Lower leg skin (tissue), 3 donors: ENCODE measurements around the gene FKBP5.

ENCODE experiments used
- POLR2A ChIP-seq, 2 donors: fragments of 450-650 bp; IDR thresholded peaks; one replicate each; pipeline ENCODE4 v1.6.1; 2016 to 2017; ENCODE audit warnings: antibody characterized with exemption in 2 of 2, mild to moderate bottlenecking in 1 of 2, moderate library complexity in 1 of 2
- TF ChIP-seq, protein P1 (sequence below), 3 donors: fragments of 450-650 bp; IDR thresholded peaks; one replicate each; pipeline ENCODE4 v1.5.1; 2016; ENCODE audit warnings: antibody characterized with exemption in 3 of 3, mild to moderate bottlenecking in 3 of 3, moderate library complexity in 2 of 3

DNA sequence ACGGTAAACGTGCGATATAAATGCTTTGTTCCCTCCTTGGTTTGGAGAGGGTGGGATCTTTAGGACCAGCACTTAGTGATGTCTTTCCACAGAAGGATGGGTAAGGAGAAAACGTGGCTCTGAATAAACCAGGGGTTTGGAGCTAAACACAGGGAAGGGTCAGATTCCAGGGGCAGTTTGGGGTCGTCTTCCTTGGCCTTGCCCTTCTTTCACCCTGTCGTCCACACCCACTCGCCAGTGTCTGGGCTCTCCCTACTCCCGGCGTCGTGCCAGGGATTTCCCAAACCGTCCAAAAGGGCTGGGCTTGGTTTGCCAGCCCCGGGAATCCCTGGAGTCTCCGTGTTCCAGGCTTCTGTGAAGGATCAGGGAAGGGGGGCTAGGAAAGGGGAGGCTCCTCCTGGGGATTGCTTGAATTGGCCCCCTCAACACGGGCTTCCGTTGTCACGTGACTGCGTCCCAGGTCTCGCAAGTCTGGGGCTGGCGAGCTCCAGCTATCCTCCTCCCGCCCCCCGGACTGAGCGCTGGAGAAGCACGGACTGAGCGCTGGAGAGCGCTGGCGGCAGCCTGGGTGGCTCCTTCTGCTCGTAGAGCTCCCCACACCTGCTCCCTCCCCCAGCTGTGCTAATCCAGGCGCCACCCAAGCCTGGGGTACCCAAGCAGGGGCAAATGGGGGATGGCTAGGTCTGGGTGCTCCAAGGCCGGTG, 38.7 kb upstream of the FKBP5 start:
- TF ChIP-seq, protein P1, sequence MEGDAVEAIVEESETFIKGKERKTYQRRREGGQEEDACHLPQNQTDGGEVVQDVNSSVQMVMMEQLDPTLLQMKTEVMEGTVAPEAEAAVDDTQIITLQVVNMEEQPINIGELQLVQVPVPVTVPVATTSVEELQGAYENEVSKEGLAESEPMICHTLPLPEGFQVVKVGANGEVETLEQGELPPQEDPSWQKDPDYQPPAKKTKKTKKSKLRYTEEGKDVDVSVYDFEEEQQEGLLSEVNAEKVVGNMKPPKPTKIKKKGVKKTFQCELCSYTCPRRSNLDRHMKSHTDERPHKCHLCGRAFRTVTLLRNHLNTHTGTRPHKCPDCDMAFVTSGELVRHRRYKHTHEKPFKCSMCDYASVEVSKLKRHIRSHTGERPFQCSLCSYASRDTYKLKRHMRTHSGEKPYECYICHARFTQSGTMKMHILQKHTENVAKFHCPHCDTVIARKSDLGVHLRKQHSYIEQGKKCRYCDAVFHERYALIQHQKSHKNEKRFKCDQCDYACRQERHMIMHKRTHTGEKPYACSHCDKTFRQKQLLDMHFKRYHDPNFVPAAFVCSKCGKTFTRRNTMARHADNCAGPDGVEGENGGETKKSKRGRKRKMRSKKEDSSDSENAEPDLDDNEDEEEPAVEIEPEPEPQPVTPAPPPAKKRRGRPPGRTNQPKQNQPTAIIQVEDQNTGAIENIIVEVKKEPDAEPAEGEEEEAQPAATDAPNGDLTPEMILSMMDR (IDR thresholded peaks at IDR 0.05), result no peak
- no peak for TF ChIP-seq POLR2A (IDR thresholded peaks at IDR 0.05)
